Measurements from ENCODE around the gene WBP11. TPM values are rescaled to one million over a fixed set of nuclear protein-coding genes. Genes with fewer than 3 reads are reported as not detected.

The WBP11 gene
- polyA plus RNA-seq, 1 donor (not counting 4 experiments of a cell fraction or from before 2014, with no cell fraction given): 13.1 TPM

GRCh38 chr12:14802247-14802646, 1.0 kb downstream of the WBP11 start:
- peak overlapping the region; percentile 76 to 92 (median 85) for H3K4me3 ChIP-seq (ENCODE audit: control insufficient read depth in 2 of 3, extremely low read depth in 1 of 3, insufficient read depth in 2 of 3, low read depth in 1 of 3, low read length in 3 of 3)
- H3K4me2 ChIP-seq (ENCODE audit: control insufficient read depth, extremely low read depth, insufficient read depth, low read depth, low read length): peak overlapping the region; percentile 65
- no peak for FAIRE-seq
- no peaks in the 10 kb centered on the region for H3K9me1 ChIP-seq (ENCODE audit: control insufficient read depth, extremely low read depth, insufficient read depth, low read length)
- TF ChIP-seq CTCF (optimal IDR thresholded peaks at IDR 0.05 in 1 of 3, IDR thresholded peaks at IDR 0.05 in 1 of 3, conservative IDR thresholded peaks at IDR 0.05 in 1 of 3; ENCODE audit: extremely low read depth in 1 of 3, insufficient read depth in 2 of 3, low read length in 3 of 3): no peak
- H3K27ac ChIP-seq (ENCODE audit: control insufficient read depth, insufficient read depth, low read length): peak overlapping the region; percentile 96
- dilution Hi-C loops (cut with MboI; ENCODE audit: extremely low pct_ligation_motif_present, low sequenced_read_pairs): no loop called here
- no peak overlapping the region for H2AFZ ChIP-seq (ENCODE audit: control insufficient read depth, low read length)
- peaks cover 0 to 15% of the 10 kb centered on the region in 2 experiments for H3K36me3 ChIP-seq (ENCODE audit: control insufficient read depth in 2 of 2, extremely low read depth in 1 of 2, insufficient read depth in 2 of 2, low read length in 2 of 2)
- peaks cover 41% of the 10 kb centered on the region for H3K79me2 ChIP-seq (ENCODE audit: control insufficient read depth, insufficient read depth, low read length)
- DNase-seq (ENCODE audit: low read depth, low spot score): no peak
- no peaks in the 10 kb centered on the region for H3K9me3 ChIP-seq (ENCODE audit: control insufficient read depth, low read depth, low read length)
- H3K27me3 ChIP-seq (ENCODE audit: control insufficient read depth, extremely low read depth, insufficient read depth, low read length): no peaks in the 10 kb centered on the region
- H3K4me1 ChIP-seq (ENCODE audit: control insufficient read depth, extremely low read depth, insufficient read depth, low read length): peaks cover 9% of the 10 kb centered on the region
- H4K20me1 ChIP-seq (ENCODE audit: control insufficient read depth, extremely low read depth, insufficient read depth, low read length): no peaks in the 10 kb centered on the region
- peak overlapping the region; percentile 94 for H3K9ac ChIP-seq (ENCODE audit: control insufficient read depth, extremely low read depth, insufficient read depth, low read length)

GRCh38 chr12:14795028-14795448, 8.2 kb downstream of the WBP11 start:
- Histone ChIP-seq H3K9me1 (ENCODE audit: control insufficient read depth, extremely low read depth, insufficient read depth, low read length) (no peaks in the 10 kb centered on the region), H3K9ac (ENCODE audit: control insufficient read depth, extremely low read depth, insufficient read depth, low read length) (no peak overlapping the region), H3K27ac (ENCODE audit: control insufficient read depth, insufficient read depth, low read length) (no peak overlapping the region), H4K20me1 (ENCODE audit: control insufficient read depth, extremely low read depth, insufficient read depth, low read length) (no peaks in the 10 kb centered on the region), H2AFZ (ENCODE audit: control insufficient read depth, low read length) (no peak overlapping the region), H3K79me2 (ENCODE audit: control insufficient read depth, insufficient read depth, low read length) (peaks cover 12% of the 10 kb centered on the region), H3K4me3 (ENCODE audit: control insufficient read depth in 2 of 3, extremely low read depth in 1 of 3, insufficient read depth in 2 of 3, low read depth in 1 of 3, low read length in 3 of 3) (no peak overlapping the region), H3K36me3 (ENCODE audit: control insufficient read depth in 2 of 2, extremely low read depth in 1 of 2, insufficient read depth in 2 of 2, low read length in 2 of 2) (peaks cover 4 to 36% of the 10 kb centered on the region in 2 experiments), H3K4me1 (ENCODE audit: control insufficient read depth, extremely low read depth, insufficient read depth, low read length) (no peaks in the 10 kb centered on the region), H3K27me3 (ENCODE audit: control insufficient read depth, extremely low read depth, insufficient read depth, low read length) (no peaks in the 10 kb centered on the region), H3K9me3 (ENCODE audit: control insufficient read depth, low read depth, low read length) (no peaks in the 10 kb centered on the region), H3K4me2 (ENCODE audit: control insufficient read depth, extremely low read depth, insufficient read depth, low read depth, low read length) (no peak overlapping the region)
- FAIRE-seq (no peak), DNase-seq (ENCODE audit: low read depth, low spot score) (no peak)
- dilution Hi-C loops (cut with MboI; ENCODE audit: extremely low pct_ligation_motif_present, low sequenced_read_pairs): no loop called here
- no peak for TF ChIP-seq EZH2 (IDR thresholded peaks at IDR 0.05; ENCODE audit: low read length)
- no peak for TF ChIP-seq CTCF (optimal IDR thresholded peaks at IDR 0.05 in 1 of 3, IDR thresholded peaks at IDR 0.05 in 1 of 3, conservative IDR thresholded peaks at IDR 0.05 in 1 of 3; ENCODE audit: extremely low read depth in 1 of 3, insufficient read depth in 2 of 3, low read length in 3 of 3)

Data from keratinocyte (primary cell).